Measurements from ENCODE around the gene MMP24OS. TPM values are rescaled to one million over a fixed set of nuclear protein-coding genes. Genes with fewer than 3 reads are reported as not detected.

The MMP24OS gene
- total and polyA plus RNA-seq, 2 experiments from 2014 or later = 19.0 to 58.5 TPM

DNA sequence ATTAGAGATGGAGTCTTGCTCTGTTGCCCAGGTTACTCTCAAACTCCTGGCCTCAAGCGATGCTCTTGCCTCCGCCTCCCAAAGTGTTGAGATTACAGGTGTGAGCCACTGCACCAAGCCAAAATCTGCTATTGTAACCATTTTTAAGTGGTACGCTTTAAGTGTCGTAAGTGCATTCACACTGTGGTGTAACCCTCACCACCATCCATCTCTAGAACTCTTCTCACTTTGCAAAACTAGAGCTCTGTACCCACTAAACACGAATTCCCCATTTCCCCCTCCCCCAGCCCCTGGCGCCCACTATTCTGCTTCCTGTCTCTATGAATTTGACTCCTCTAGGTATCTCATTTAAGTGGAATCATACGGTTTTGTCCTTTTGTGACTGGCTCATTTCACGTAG is 17.1 kb upstream of the MMP24OS start:
- Histone ChIP-seq H3K36me3 (replicated peaks; ENCODE audit: insufficient read depth, low read depth) (no peaks in the 10 kb centered on the region), H4K20me1 (ENCODE audit: insufficient read depth, poor library complexity, severe bottlenecking) (no peaks in the 10 kb centered on the region), H3K27me3 (no peaks in the 10 kb centered on the region), H3K27ac (no peak overlapping the region), H3K79me2 (no peaks in the 10 kb centered on the region), H3K4me3 (no peak overlapping the region), H3K4me2 (no peak overlapping the region), H3K9me2 (replicated peaks; ENCODE audit: insufficient read depth) (no peaks in the 10 kb centered on the region), H2AFZ (no peak overlapping the region), H3K9me3 (ENCODE audit: low read depth) (no peaks in the 10 kb centered on the region), H3K4me1 (ENCODE audit: insufficient read depth) (peaks cover 4% of the 10 kb centered on the region)
- 89% methylated on average over 8 of the region's 8 CpGs for WGBS (ENCODE audit: low lambda C conversion rate, missing lambda C conversion rate)
- TF ChIP-seq, protein P1, sequence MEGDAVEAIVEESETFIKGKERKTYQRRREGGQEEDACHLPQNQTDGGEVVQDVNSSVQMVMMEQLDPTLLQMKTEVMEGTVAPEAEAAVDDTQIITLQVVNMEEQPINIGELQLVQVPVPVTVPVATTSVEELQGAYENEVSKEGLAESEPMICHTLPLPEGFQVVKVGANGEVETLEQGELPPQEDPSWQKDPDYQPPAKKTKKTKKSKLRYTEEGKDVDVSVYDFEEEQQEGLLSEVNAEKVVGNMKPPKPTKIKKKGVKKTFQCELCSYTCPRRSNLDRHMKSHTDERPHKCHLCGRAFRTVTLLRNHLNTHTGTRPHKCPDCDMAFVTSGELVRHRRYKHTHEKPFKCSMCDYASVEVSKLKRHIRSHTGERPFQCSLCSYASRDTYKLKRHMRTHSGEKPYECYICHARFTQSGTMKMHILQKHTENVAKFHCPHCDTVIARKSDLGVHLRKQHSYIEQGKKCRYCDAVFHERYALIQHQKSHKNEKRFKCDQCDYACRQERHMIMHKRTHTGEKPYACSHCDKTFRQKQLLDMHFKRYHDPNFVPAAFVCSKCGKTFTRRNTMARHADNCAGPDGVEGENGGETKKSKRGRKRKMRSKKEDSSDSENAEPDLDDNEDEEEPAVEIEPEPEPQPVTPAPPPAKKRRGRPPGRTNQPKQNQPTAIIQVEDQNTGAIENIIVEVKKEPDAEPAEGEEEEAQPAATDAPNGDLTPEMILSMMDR (IDR thresholded peaks at IDR 0.05; ENCODE audit: poor library complexity) = no peak
- TF ChIP-seq EZH2 (IDR thresholded peaks at IDR 0.05; ENCODE audit: borderline replicate concordance) (no peak), EZH2phosphoT487 (IDR thresholded peaks at IDR 0.05; ENCODE audit: low read depth, severe bottlenecking, unreplicated experiment) (no peak)
- no peak for DNase-seq (ENCODE audit: low spot score)

DNA sequence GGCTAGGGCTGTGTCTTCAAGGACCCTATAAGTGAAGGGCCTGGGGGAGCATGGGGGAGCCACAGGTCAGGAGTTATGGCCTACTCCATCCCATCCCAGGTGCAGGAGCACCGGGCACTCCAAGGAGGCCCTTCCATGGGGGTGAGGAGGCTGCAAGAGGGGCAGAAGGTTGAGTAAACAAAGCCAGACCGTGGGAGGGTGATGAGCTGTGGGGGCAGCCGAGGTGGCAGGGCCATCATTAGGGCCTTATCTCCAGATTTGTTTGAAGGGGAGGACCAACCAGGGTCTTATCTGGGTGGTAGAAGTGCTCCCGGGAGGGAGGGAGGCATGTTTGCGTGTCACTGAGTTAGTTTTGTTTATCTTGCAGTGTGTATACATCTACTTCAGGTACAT is 16.4 kb upstream of the MMP24OS start:
- H3K9me3 ChIP-seq (ENCODE audit: low read depth) = no peaks in the 10 kb centered on the region
- no peaks in the 10 kb centered on the region for H3K9me2 ChIP-seq (replicated peaks; ENCODE audit: insufficient read depth)
- 33% methylated on average over 5 of the region's 5 CpGs for WGBS (ENCODE audit: low lambda C conversion rate, missing lambda C conversion rate)
- no peak overlapping the region for H3K4me3 ChIP-seq
- no peak overlapping the region for H3K27ac ChIP-seq
- DNase-seq (ENCODE audit: low spot score) = no peak
- H3K36me3 ChIP-seq (replicated peaks; ENCODE audit: insufficient read depth, low read depth) = no peaks in the 10 kb centered on the region
- no peak overlapping the region for H3K4me2 ChIP-seq
- H3K27me3 ChIP-seq = no peaks in the 10 kb centered on the region
- H2AFZ ChIP-seq = no peak overlapping the region
- H4K20me1 ChIP-seq (ENCODE audit: insufficient read depth, poor library complexity, severe bottlenecking) = no peaks in the 10 kb centered on the region
- H3K4me1 ChIP-seq (ENCODE audit: insufficient read depth) = peaks cover 4% of the 10 kb centered on the region
- TF ChIP-seq, protein P1 (IDR thresholded peaks at IDR 0.05; ENCODE audit: poor library complexity) = no peak
- TF ChIP-seq EZH2 (IDR thresholded peaks at IDR 0.05; ENCODE audit: borderline replicate concordance) = no peak
- no peak for TF ChIP-seq EZH2phosphoT487 (IDR thresholded peaks at IDR 0.05; ENCODE audit: low read depth, severe bottlenecking, unreplicated experiment)
- no peaks in the 10 kb centered on the region for H3K79me2 ChIP-seq

DNA sequence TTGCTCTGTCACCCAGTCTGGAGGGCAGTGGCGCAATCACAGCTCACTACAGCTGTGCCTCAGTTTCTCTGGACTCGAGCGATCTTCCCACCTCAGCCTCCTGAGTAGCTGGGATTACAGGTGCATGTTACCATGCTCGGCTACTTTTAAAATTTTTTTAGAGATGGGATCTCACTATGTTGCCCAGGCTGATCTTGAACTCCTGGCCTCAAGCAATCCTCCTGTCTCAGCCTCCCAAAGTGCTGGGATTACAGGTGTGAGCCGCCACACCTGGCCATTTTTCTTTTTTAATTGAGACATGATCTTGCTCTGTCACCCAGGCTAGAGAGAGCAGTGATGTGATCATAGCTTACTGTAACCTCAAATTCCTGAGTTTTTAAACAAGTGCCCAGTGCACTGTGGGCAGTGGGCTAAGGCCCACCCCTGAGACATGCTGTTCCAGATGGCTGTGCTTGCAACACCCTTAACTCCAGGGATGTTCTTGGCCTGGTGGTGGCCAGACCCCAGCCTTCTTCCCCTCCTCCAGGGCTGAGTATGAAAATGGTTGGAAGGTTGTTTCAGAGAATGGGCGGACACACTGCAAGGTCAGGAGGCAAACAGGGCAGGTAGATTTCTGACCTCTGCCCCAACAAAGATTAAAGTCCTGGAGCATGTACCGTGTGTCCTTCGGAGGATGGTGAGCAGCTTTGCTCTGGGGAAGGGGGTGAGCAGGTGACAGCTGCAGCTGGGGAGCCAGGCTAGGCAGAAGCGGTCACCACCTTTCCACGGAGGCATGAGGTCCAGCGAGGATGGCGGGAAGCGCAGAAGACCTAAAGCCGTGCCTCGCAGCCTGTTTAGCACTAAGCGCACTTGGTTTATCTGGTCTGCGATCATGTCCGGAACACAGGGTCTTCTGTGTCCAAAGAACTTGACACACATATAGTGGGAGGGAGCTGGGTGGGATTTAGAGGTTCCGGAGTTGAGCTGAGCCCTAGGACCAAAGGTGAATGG is 15.7 kb upstream of the MMP24OS start:
- Histone ChIP-seq H3K4me2 (no peak overlapping the region), H3K9me2 (replicated peaks; ENCODE audit: insufficient read depth) (no peaks in the 10 kb centered on the region), H3K36me3 (replicated peaks; ENCODE audit: insufficient read depth, low read depth) (no peaks in the 10 kb centered on the region), H3K27me3 (no peaks in the 10 kb centered on the region), H3K4me1 (ENCODE audit: insufficient read depth) (peaks cover 4% of the 10 kb centered on the region), H3K27ac (no peak overlapping the region), H4K20me1 (ENCODE audit: insufficient read depth, poor library complexity, severe bottlenecking) (no peaks in the 10 kb centered on the region), H3K79me2 (no peaks in the 10 kb centered on the region), H2AFZ (no peak overlapping the region), H3K4me3 (no peak overlapping the region), H3K9me3 (ENCODE audit: low read depth) (no peaks in the 10 kb centered on the region)
- TF ChIP-seq, protein P1 (IDR thresholded peaks at IDR 0.05; ENCODE audit: poor library complexity) = no peak
- TF ChIP-seq EZH2 (IDR thresholded peaks at IDR 0.05; ENCODE audit: borderline replicate concordance) (no peak), EZH2phosphoT487 (IDR thresholded peaks at IDR 0.05; ENCODE audit: low read depth, severe bottlenecking, unreplicated experiment) (no peak)
- no peak for DNase-seq (ENCODE audit: low spot score)
- 86% methylated on average over 19 of the region's 19 CpGs for WGBS (ENCODE audit: low lambda C conversion rate, missing lambda C conversion rate)
